ENCODE results near the gene PADI3. TPM values are rescaled to one million over a fixed set of nuclear protein-coding genes. Genes with fewer than 3 reads are reported as not detected.

Gene PADI3
- polyA plus RNA-seq, 1 of the 3 experiments (the other 2 are of a cell fraction): 0.30 TPM

DNA sequence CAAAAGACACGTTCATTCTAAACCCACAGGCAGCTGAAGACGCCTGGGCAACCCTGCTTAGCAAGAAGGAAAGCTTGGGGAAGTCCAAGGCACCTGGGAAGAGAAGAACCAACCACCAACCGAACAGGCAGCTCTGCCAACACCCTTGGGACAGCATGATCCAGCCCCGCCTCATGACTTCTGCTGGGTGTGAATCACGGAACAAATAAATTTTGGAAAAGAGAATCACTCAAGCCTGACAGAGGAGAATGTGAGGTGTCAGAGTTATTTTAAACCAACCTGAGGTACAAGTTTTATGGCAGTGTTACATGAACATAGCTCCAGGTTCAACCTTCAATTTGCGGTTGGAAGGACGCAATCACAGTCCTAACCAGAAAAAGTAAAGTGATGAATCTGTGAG, 49.1 kb downstream of the PADI3 start:
- H3K27ac ChIP-seq (ENCODE audit: low read depth in 2 of 2, low read length in 1 of 2): no peak overlapping the region
- no peak for DNase-seq
- POLR2A ChIA-PET: no interaction called here
- no peaks in the 10 kb centered on the region for H3K79me2 ChIP-seq (ENCODE audit: insufficient read depth)
- no peak overlapping the region for H3K4me2 ChIP-seq
- no peaks in the 10 kb centered on the region; the same call in 1 of the 2 replicates for H3K27me3 ChIP-seq (ENCODE audit: insufficient read depth)
- no peaks in the 10 kb centered on the region for H3K36me3 ChIP-seq (replicated peaks in 1 of 2; ENCODE audit: control insufficient read depth in 1 of 2, insufficient read depth in 2 of 2, low read length in 1 of 2)
- peaks cover 0 to 3% of the 10 kb centered on the region in 2 experiments; a peak in 1 of 4 replicates for H3K4me1 ChIP-seq (ENCODE audit: control insufficient read depth in 1 of 2, insufficient read depth in 2 of 2, low read depth in 1 of 2, low read length in 1 of 2)
- TF ChIP-seq SMC3 (IDR thresholded peaks at IDR 0.05; ENCODE audit: low read depth, low read length): no peak
- TF ChIP-seq EP300 (IDR thresholded peaks at IDR 0.05; ENCODE audit: borderline replicate concordance in 1 of 2, low read depth in 1 of 2, low read length in 1 of 2): no peak
- TF ChIP-seq, protein P1, sequence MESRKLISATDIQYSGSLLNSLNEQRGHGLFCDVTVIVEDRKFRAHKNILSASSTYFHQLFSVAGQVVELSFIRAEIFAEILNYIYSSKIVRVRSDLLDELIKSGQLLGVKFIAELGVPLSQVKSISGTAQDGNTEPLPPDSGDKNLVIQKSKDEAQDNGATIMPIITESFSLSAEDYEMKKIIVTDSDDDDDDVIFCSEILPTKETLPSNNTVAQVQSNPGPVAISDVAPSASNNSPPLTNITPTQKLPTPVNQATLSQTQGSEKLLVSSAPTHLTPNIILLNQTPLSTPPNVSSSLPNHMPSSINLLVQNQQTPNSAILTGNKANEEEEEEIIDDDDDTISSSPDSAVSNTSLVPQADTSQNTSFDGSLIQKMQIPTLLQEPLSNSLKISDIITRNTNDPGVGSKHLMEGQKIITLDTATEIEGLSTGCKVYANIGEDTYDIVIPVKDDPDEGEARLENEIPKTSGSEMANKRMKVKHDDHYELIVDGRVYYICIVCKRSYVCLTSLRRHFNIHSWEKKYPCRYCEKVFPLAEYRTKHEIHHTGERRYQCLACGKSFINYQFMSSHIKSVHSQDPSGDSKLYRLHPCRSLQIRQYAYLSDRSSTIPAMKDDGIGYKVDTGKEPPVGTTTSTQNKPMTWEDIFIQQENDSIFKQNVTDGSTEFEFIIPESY (IDR thresholded peaks at IDR 0.05; ENCODE audit: borderline replicate concordance, low read depth): no peak
- TF ChIP-seq RFX5 (IDR thresholded peaks at IDR 0.05; ENCODE audit: low read length): no peak
- no peak for TF ChIP-seq TAF1 (IDR thresholded peaks at IDR 0.05; ENCODE audit: borderline replicate concordance, low read depth, low read length)
- no peak for TF ChIP-seq FOXJ3 (CRISPR knock-in tag; IDR thresholded peaks at IDR 0.05)
- no peak for TF ChIP-seq ELF1 (IDR thresholded peaks at IDR 0.05)
- TF ChIP-seq CHD2 (IDR thresholded peaks at IDR 0.05; ENCODE audit: low read length, partially characterized antibody): no peak
- H3K9me3 ChIP-seq: no peaks in the 10 kb centered on the region
- H3K4me3 ChIP-seq (ENCODE audit: low read depth in 2 of 2, low read length in 1 of 2): no peak overlapping the region
- no peaks in the 10 kb centered on the region for H3K9me2 ChIP-seq
- CTCF ChIA-PET: interaction anchor here (2.2 kb wide), 1 partner anchor 173 kb away, joined by 5 read pairs; no protein-coding TSS in a partner anchor
- H3F3A ChIP-seq (replicated peaks; ENCODE audit: insufficient read depth): no peaks in the 10 kb centered on the region
- H2AFZ ChIP-seq (ENCODE audit: low read depth): no peak overlapping the region
- no peaks in the 10 kb centered on the region for H4K20me1 ChIP-seq (ENCODE audit: insufficient read depth)
- WGBS (ENCODE audit: low lambda C conversion rate): 59% methylated on average over 7 of the region's 7 CpGs
- no peak overlapping the region for H3K9ac ChIP-seq

- CTCF ChIA-PET: no interaction called here
- no peak for TF ChIP-seq FOXJ3 (CRISPR knock-in tag; IDR thresholded peaks at IDR 0.05)
- no peak for TF ChIP-seq RFX5 (IDR thresholded peaks at IDR 0.05; ENCODE audit: low read length)
- no peak for TF ChIP-seq CHD2 (IDR thresholded peaks at IDR 0.05; ENCODE audit: low read length, partially characterized antibody)
- TF ChIP-seq SMC3 (IDR thresholded peaks at IDR 0.05; ENCODE audit: low read depth, low read length): no peak
- TF ChIP-seq TAF1 (IDR thresholded peaks at IDR 0.05; ENCODE audit: borderline replicate concordance, low read depth, low read length): no peak
- TF ChIP-seq TCF12 (IDR thresholded peaks at IDR 0.05): no peak
- no peak for TF ChIP-seq MXI1 (IDR thresholded peaks at IDR 0.05; ENCODE audit: low read depth, low read length)
- no peak for TF ChIP-seq ELF1 (IDR thresholded peaks at IDR 0.05)
- TF ChIP-seq, protein P1 (IDR thresholded peaks at IDR 0.05; ENCODE audit: borderline replicate concordance, low read depth): no peak
- no peak for TF ChIP-seq POLR2AphosphoS5 (IDR thresholded peaks at IDR 0.05; ENCODE audit: low read depth, low read length)
- no peak for TF ChIP-seq IRF3 (IDR thresholded peaks at IDR 0.05; ENCODE audit: low read depth, low read length)
- no peak overlapping the region for H3K9ac ChIP-seq
Measured at GRCh38 chr1:17301767-17302166, 52.9 kb downstream of the PADI3 start.

More at GRCh38 chr1:17301767-17302166, 52.9 kb downstream of the PADI3 start:
- Histone ChIP-seq H3K36me3 (replicated peaks in 1 of 2; ENCODE audit: control insufficient read depth in 1 of 2, insufficient read depth in 2 of 2, low read length in 1 of 2) (no peaks in the 10 kb centered on the region), H3F3A (replicated peaks; ENCODE audit: insufficient read depth) (no peaks in the 10 kb centered on the region), H2AFZ (ENCODE audit: low read depth) (no peak overlapping the region), H3K27ac (ENCODE audit: low read depth in 2 of 2, low read length in 1 of 2) (no peak overlapping the region), H3K4me3 (ENCODE audit: low read depth in 2 of 2, low read length in 1 of 2) (no peak overlapping the region), H3K9me2 (no peaks in the 10 kb centered on the region), H3K9me3 (no peaks in the 10 kb centered on the region), H3K79me2 (ENCODE audit: insufficient read depth) (no peaks in the 10 kb centered on the region), H4K20me1 (ENCODE audit: insufficient read depth) (no peaks in the 10 kb centered on the region), H3K27me3 (ENCODE audit: insufficient read depth) (no peaks in the 10 kb centered on the region; the same call in 1 of the 2 replicates), H3K4me1 (ENCODE audit: control insufficient read depth in 1 of 2, insufficient read depth in 2 of 2, low read depth in 1 of 2, low read length in 1 of 2) (no peaks in the 10 kb centered on the region), H3K4me2 (no peak overlapping the region)
- DNase-seq: no peak
- POLR2A ChIA-PET: no interaction called here
- WGBS (ENCODE audit: low lambda C conversion rate): 46% methylated on average over 5 of the region's 5 CpGs
